ENCODE measurements around the gene KCNC1.

KCNC1 gene

DNA sequence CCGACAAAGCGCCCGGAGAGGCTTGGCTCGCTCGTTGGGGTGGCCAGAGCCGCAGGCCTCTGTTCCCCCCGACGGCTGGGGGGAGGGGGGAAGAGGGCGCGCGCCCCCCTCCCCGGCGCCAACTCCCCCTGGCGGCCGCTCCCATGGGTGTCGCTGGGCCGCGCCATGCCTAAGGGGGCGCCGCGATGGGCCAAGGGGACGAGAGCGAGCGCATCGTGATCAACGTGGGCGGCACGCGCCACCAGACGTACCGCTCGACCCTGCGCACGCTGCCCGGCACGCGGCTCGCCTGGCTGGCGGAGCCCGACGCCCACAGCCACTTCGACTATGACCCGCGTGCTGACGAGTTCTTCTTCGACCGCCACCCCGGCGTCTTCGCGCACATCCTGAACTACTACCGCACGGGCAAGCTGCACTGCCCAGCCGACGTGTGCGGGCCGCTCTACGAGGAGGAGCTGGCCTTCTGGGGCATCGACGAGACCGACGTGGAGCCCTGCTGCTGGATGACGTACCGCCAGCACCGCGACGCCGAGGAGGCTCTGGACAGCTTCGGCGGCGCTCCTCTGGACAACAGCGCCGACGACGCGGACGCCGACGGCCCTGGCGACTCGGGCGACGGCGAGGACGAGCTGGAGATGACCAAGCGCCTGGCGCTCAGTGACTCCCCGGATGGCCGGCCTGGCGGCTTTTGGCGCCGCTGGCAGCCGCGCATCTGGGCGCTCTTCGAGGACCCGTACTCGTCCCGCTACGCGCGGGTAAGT lies 1.4 kb downstream of the KCNC1 start:
- TF ChIP-seq FOXP2 (optimal IDR thresholded peaks at IDR 0.05; ENCODE audit: borderline replicate concordance, extremely low read depth, extremely low read length, insufficient read depth) (no peak), TAF1 (IDR thresholded peaks at IDR 0.05; ENCODE audit: borderline replicate concordance, insufficient read depth, low read length) (no peak), POLR2AphosphoS5 (IDR thresholded peaks at IDR 0.05; ENCODE audit: low read depth, low read length) (no peak), SIN3A (IDR thresholded peaks at IDR 0.05; ENCODE audit: borderline replicate concordance, insufficient read depth, low read length) (no peak)
- TF ChIP-seq, protein P1, sequence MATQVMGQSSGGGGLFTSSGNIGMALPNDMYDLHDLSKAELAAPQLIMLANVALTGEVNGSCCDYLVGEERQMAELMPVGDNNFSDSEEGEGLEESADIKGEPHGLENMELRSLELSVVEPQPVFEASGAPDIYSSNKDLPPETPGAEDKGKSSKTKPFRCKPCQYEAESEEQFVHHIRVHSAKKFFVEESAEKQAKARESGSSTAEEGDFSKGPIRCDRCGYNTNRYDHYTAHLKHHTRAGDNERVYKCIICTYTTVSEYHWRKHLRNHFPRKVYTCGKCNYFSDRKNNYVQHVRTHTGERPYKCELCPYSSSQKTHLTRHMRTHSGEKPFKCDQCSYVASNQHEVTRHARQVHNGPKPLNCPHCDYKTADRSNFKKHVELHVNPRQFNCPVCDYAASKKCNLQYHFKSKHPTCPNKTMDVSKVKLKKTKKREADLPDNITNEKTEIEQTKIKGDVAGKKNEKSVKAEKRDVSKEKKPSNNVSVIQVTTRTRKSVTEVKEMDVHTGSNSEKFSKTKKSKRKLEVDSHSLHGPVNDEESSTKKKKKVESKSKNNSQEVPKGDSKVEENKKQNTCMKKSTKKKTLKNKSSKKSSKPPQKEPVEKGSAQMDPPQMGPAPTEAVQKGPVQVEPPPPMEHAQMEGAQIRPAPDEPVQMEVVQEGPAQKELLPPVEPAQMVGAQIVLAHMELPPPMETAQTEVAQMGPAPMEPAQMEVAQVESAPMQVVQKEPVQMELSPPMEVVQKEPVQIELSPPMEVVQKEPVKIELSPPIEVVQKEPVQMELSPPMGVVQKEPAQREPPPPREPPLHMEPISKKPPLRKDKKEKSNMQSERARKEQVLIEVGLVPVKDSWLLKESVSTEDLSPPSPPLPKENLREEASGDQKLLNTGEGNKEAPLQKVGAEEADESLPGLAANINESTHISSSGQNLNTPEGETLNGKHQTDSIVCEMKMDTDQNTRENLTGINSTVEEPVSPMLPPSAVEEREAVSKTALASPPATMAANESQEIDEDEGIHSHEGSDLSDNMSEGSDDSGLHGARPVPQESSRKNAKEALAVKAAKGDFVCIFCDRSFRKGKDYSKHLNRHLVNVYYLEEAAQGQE (IDR thresholded peaks at IDR 0.05; ENCODE audit: insufficient read depth in 1 of 2, low read depth in 2 of 2, low read length in 2 of 2) = no peak

DNA sequence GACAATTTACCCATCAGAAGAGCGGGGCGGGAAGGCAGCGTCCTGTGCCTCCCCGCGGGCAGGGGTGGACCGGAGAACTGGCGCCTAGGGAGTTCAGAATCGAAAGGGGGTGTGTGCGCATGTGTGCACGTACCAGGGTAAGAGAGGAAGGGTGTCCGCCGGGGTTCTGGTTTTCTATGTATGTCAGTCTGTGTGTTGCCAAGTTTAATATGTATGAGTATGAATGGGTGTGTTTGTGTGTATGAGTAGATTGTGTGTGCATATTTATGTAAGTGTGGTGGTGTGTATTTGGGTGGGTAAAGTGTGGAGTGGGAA lies 2.0 kb downstream of the KCNC1 start:
- TF ChIP-seq FOXP2 (optimal IDR thresholded peaks at IDR 0.05; ENCODE audit: borderline replicate concordance, extremely low read depth, extremely low read length, insufficient read depth) = no peak
- no peak for TF ChIP-seq POLR2AphosphoS5 (IDR thresholded peaks at IDR 0.05; ENCODE audit: low read depth, low read length)
- TF ChIP-seq TAF1 (IDR thresholded peaks at IDR 0.05; ENCODE audit: borderline replicate concordance, insufficient read depth, low read length) = no peak
- TF ChIP-seq, protein P1 (IDR thresholded peaks at IDR 0.05; ENCODE audit: insufficient read depth in 1 of 2, low read depth in 2 of 2, low read length in 2 of 2) = no peak
- no peak for TF ChIP-seq SIN3A (IDR thresholded peaks at IDR 0.05; ENCODE audit: borderline replicate concordance, insufficient read depth, low read length)

- TF ChIP-seq TAF1 (IDR thresholded peaks at IDR 0.05; ENCODE audit: borderline replicate concordance, insufficient read depth, low read length) = no peak
- no peak for TF ChIP-seq POLR2AphosphoS5 (IDR thresholded peaks at IDR 0.05; ENCODE audit: low read depth, low read length)
- TF ChIP-seq FOXP2 (optimal IDR thresholded peaks at IDR 0.05; ENCODE audit: borderline replicate concordance, extremely low read depth, extremely low read length, insufficient read depth) = no peak
- TF ChIP-seq SIN3A (IDR thresholded peaks at IDR 0.05; ENCODE audit: borderline replicate concordance, insufficient read depth, low read length) = no peak
- TF ChIP-seq, protein P1 (IDR thresholded peaks at IDR 0.05; ENCODE audit: insufficient read depth in 1 of 2, low read depth in 2 of 2, low read length in 2 of 2) = no peak
These were observed 2.6 kb downstream of the KCNC1 start for GRCh38 chr11:17736930-17737817.

DNA sequence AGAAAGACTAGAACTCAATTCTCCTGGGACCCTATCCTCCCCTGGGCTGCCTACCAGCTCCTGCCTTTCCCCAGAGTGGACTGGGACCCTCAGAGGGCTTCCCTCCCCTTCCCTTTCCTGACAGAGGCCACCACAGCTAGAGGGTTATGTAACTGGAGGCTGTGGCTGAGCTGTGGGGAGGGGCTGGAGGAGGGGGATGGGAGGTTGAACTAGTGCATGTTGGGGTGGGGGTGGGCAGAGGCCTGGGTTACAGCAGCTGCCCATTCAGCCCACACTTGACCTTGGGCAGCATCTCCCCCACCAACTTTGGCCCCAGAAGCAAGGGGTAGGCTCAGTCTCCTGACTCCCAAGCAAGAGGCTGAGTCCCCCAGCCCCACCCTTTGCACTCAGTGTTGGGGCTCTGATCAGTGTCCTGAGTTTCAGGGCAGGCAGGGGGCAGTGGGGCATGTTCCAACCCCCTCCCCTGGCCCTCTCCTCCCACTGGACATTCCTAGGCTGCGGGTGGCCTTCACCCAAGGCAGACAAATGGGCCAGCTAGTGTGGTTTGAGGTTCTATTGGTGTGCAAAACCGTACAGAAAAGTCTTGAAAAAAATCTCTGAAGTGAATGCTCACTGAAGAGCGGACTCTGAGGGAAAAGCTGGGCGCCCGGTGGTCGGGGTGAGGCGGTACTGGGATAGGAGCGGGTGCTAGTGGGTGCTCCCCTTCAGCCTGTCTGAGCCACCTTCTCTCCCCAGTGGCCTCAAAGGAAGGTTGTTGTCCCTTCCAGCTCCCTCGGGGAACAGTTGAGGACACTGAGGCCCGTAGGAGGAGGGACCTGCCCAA lies 3.8 kb downstream of the KCNC1 start:
- TF ChIP-seq, protein P1 (IDR thresholded peaks at IDR 0.05; ENCODE audit: insufficient read depth in 1 of 2, low read depth in 2 of 2, low read length in 2 of 2) = no peak
- TF ChIP-seq TAF1 (IDR thresholded peaks at IDR 0.05; ENCODE audit: borderline replicate concordance, insufficient read depth, low read length) (no peak), FOXP2 (optimal IDR thresholded peaks at IDR 0.05; ENCODE audit: borderline replicate concordance, extremely low read depth, extremely low read length, insufficient read depth) (no peak), SIN3A (IDR thresholded peaks at IDR 0.05; ENCODE audit: borderline replicate concordance, insufficient read depth, low read length) (no peak), POLR2AphosphoS5 (IDR thresholded peaks at IDR 0.05; ENCODE audit: low read depth, low read length) (no peak)
